Stimulated activated CD8-positive, alpha-beta memory T cell treated with anti-CD3 and anti-CD28 coated beads, Interleukin-4, amount 100 ng/mL, for 1 hour (primary cell): Measurements from ENCODE around the gene LMLN.
"Not testable (repeated sequence)": the region's sequence is repeated elsewhere in the genome, so short reads cannot be mapped to it uniquely, and the experiment has no call there.

ENCODE experiments used
- DNase-seq, 2 donors: peaks; one replicate each; pipeline ENCODE4 v3.0.0-alpha.2; 2020; ENCODE audit warnings: low read depth in 2 of 2, low spot score in 1 of 2

LMLN gene

GRCh38 chr3:198076722-198077308 lies 116.8 kb downstream of the LMLN start:
- DNase-seq = no peak

- peak; percentile 12 to 19 for DNase-seq
These were observed 119.9 kb downstream of the LMLN start for GRCh38 chr3:198079771-198080520.

GRCh38 chr3:198080521-198081384 lies 120.7 kb downstream of the LMLN start:
- peak; percentile 38 to 53 for DNase-seq

- no peak for DNase-seq
These were observed 121.4 kb downstream of the LMLN start for GRCh38 chr3:198081421-198081844.

GRCh38 chr3:198082226-198082625 lies 122.2 kb downstream of the LMLN start:
- not testable (repeated sequence) for DNase-seq

- no peak for DNase-seq
These were observed 128.5 kb downstream of the LMLN start for GRCh38 chr3:198088421-198088955.

- no peak for DNase-seq
These were observed 130.8 kb downstream of the LMLN start for GRCh38 chr3:198090795-198091332.

- no peak for DNase-seq
These were observed 132.3 kb downstream of the LMLN start for GRCh38 chr3:198092276-198092675.

GRCh38 chr3:198093112-198093679 lies 133.2 kb downstream of the LMLN start:
- DNase-seq = no peak
